Left ventricle myocardium inferior (tissue), 1 donor: ENCODE measurements around the gene OR2T1. TPM values are rescaled to one million over a fixed set of nuclear protein-coding genes. Genes with fewer than 3 reads are reported as not detected.
"Not testable (repeated sequence)": the region's sequence is repeated elsewhere in the genome, so short reads cannot be mapped to it uniquely, and the experiment has no call there.

Experiments used
- DNase-seq: peaks from one replicate; pipeline ENCODE4 v3.0.0-alpha.2; 2020
- H3K27ac ChIP-seq: fragments of 200-600 bp; replicated peaks from 2 replicates; pipeline ENCODE4 v1.8.0; 2021
- H3K27me3 ChIP-seq: fragments of 200-600 bp; 2 replicates; pipeline ENCODE4 v1.8.0; 2021; ENCODE audit warnings: low read depth
- H3K36me3 ChIP-seq: fragments of 200-600 bp; 2 replicates; pipeline ENCODE4 v1.8.0; 2021
- H3K4me1 ChIP-seq: fragments of 200-600 bp; 2 replicates; pipeline ENCODE4 v1.8.0; 2021
- H3K4me3 ChIP-seq: fragments of 200-600 bp; 2 replicates; pipeline ENCODE4 v1.8.0; 2021; ENCODE audit warnings: mild to moderate bottlenecking, moderate library complexity
- H3K9me3 ChIP-seq: fragments of 200-600 bp; replicated peaks from 2 replicates; pipeline ENCODE4 v1.8.0; 2021
- intact Hi-C: fragments of 100-400 bp; cut with micrococcal nuclease; formaldehyde crosslinking; loops from one replicate; pipeline ENCODE4 v1.11.0; 2022
- total RNA-seq: library from RNA; stranded (reverse); fragmentation: NEBNext Ultra II Directional; extraction: Animal tissue kit (Norgen Biotek cat#: 25700); gene quantifications from one replicate; pipeline ENCODE4 v1.2.1, GENCODE V29; 2021
- donor health status: DM: no; HTN: yes; CAD: no; lungs with severe emphysema.

Gene OR2T1
- total RNA-seq, 1 donor from 2014 or later = not detected

DNA sequence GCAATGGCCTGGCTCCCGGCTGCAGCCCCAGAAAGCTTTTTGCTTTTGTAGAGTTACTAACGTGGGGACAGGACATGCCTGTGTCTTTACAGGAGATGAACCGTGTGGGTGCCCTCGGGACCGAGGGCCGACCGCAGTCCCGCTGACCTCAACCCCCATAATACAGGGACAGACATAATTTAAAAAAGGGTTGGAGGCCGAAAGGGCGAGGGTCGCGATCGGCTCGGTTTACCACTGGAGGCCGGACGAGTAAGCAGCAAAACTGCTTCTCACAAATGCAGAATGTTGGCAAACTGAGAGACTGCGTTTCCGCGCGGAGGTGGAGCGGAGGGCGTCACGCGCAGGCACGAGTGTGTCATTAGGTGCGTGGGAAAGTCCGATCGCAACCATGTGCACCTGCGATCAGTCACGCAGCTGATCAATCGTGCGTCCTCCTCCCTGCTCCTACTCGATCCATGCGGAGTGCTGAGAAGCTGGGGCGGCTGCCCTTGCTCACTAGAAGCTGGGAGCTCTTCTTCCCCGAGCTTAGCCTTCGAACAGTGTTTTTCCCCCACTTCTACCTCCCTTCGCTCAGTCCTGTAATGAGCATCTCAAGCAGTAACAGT, 31.1 kb downstream of the OR2T1 start:
- H3K27me3 ChIP-seq, H3K36me3 ChIP-seq, intact Hi-C loops, DNase-seq, H3K9me3 ChIP-seq, H3K27ac ChIP-seq, H3K4me1 ChIP-seq, H3K4me3 ChIP-seq: not testable (repeated sequence)

DNA sequence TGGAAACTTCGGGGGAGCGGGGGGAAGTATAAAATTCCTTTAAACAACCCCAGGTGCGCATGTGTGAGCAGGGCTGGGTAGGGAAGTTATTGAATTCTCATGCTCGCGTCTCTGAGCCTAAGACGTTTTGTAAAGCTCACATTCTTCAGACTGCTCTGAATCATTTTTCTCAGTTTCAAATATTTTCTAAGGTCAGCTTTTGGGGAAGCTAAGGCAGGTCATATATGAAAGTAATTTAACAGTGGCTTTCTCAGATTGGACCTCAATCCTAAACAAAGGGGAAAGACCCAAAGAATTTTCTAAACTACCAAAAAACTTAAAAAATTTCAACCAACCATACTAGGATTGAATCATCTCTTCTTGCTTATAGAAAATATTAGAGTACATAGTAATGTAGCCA, 32.1 kb downstream of the OR2T1 start:
- H3K9me3 ChIP-seq, intact Hi-C loops: not testable (repeated sequence)

DNA sequence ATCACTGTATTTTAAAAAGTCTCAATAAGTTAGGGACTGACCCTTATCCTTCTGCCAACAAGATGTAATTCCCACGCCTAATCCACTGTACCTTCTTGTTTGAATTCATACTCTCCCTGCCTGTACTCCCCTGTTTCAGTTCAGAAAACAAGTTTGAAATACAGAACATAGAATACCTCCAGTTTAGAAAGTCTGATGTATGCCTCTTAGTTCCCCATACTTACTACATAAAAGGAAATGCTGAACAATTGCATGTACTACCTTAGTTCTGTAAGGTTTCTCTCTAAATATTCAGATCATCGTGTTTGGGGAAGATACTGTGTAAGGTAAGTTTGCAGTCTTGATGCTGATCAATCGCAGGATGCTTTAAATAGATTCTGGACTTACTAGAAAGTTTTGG, 33.5 kb downstream of the OR2T1 start:
- H3K27me3 ChIP-seq, H3K36me3 ChIP-seq, H3K27ac ChIP-seq, H3K4me3 ChIP-seq, intact Hi-C loops, H3K9me3 ChIP-seq, DNase-seq, H3K4me1 ChIP-seq: not testable (repeated sequence)

More for the DNA sequence above, 32.1 kb downstream of the OR2T1 start:
- H3K4me1 ChIP-seq, H3K27me3 ChIP-seq, DNase-seq, H3K27ac ChIP-seq, H3K4me3 ChIP-seq, H3K36me3 ChIP-seq: not testable (repeated sequence)

DNA sequence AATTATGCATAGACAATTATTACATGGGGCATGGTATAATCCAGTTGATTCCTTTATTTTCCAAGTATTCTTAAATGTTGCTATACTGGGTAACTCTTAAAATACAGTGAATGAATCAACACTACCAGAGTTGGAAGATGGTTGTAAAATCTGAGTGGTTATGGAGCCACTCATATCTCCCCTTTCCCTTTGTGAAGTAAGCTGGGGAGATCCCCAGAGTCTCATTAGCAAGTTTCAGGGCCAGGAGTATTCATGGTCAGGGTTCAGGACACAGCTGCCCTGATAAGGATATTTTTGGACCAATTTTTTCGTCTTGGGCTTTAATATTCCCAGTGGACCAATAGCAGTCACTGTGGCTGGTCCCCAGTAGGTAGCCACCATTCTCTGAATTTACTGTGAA, 35.8 kb downstream of the OR2T1 start:
- H3K27me3 ChIP-seq, H3K36me3 ChIP-seq, intact Hi-C loops, H3K9me3 ChIP-seq, H3K4me1 ChIP-seq, DNase-seq, H3K27ac ChIP-seq, H3K4me3 ChIP-seq: not testable (repeated sequence)

DNA sequence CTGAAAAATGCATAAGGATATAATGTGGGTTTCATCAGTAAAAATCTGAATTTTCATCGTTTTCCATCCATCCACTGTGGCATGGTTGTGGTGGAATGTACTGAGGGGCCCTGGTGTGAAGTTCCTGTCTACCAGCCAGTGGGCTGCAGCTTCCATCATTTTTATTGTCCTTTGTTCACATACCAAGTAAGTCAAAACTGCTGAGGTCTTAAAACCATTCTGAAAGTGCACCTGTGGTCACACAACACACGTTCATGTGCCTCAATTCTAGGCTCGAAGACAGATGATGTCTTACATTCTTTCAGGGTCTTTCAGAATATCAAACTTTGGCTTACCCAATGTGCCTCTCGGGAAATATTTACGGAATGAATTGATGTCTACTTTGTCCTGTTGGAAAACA, 36.4 kb downstream of the OR2T1 start:
- H3K4me1 ChIP-seq, intact Hi-C loops, H3K4me3 ChIP-seq, DNase-seq, H3K27ac ChIP-seq, H3K9me3 ChIP-seq, H3K36me3 ChIP-seq, H3K27me3 ChIP-seq: not testable (repeated sequence)

DNA sequence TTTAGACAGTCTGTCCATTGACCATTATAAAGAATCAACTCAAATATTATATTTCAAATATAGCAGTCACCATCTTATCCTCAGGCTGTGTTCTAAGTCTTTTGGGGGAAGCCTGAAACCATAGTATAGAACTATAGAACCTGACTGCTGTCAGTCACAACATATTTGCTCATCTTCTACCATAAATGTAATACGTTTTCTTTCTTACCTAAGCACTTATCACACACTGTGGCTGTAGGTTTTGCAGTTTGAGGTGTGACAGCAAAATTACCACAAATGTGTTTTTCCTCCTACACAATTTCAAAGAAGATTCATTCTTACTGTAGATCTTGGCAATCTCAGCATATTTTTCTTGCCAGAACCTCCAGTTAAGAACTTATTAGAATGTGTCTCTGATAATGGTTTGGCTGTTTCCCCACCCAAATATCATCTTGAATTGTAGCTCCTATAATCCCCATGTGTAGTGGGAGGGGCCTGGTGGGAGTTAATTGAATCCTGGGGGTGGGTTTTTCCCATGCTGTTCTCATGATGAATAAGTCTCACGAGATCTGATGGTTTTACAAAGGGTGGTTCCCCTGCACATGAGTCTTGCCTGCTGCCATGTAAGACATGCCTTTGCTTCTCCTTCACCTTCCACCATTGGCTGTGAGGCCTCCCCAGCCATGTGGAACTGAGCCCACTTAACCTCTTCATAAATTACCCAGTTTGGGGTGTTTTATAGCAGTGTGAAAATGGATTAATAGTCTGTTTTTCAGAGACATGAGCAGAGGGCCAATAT, 39.8 kb downstream of the OR2T1 start:
- H3K27me3 ChIP-seq, intact Hi-C loops, H3K4me3 ChIP-seq, H3K36me3 ChIP-seq, DNase-seq, H3K27ac ChIP-seq, H3K9me3 ChIP-seq, H3K4me1 ChIP-seq: not testable (repeated sequence)

DNA sequence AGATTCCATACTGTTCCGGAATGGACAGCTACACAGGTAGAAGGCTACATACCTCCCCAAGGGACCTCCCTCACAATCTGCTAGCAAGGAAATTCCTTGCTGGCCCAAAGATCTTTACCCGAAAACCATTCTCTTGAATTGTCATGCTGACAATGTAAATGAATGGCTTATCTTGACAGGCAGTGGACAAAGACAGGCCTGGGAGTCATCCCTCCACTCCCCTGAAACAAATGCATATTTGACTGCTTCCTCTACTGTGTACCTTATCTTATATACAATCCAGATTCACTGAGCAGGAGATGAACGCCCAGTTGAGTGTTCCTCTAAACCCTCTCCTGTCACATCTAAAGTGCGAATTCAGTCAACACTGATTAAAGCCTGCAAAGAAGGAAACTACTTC, 41.8 kb downstream of the OR2T1 start:
- H3K27me3 ChIP-seq, H3K4me3 ChIP-seq, H3K9me3 ChIP-seq, H3K27ac ChIP-seq, H3K4me1 ChIP-seq, H3K36me3 ChIP-seq, intact Hi-C loops, DNase-seq: not testable (repeated sequence)

DNA sequence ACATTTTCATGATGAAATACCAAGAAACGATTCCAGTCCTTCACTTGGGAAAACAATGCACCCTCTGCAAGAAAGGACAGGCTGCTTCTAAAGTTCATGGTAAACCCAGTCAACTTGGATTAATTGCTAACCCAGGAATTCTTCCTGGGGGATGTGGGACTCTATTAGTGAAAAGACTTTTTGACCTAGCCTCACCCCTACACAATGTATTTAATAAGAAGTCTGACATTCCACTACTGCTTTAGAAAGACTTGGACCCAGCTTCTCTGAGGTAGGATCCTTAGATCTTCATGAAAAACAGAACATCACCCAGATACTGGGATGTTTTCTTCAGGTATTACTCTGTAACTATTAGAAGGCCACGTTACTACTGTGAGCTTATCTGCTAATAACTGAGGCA, 42.6 kb downstream of the OR2T1 start, which contains the start of gene OR2T2:
OR2T2 (plus strand) TSS at position 239 of the 400 bp plus-strand sequence. CDS start 7,161 bp downstream, outside the sequence.
- intact Hi-C loops = not testable (repeated sequence)

DNA sequence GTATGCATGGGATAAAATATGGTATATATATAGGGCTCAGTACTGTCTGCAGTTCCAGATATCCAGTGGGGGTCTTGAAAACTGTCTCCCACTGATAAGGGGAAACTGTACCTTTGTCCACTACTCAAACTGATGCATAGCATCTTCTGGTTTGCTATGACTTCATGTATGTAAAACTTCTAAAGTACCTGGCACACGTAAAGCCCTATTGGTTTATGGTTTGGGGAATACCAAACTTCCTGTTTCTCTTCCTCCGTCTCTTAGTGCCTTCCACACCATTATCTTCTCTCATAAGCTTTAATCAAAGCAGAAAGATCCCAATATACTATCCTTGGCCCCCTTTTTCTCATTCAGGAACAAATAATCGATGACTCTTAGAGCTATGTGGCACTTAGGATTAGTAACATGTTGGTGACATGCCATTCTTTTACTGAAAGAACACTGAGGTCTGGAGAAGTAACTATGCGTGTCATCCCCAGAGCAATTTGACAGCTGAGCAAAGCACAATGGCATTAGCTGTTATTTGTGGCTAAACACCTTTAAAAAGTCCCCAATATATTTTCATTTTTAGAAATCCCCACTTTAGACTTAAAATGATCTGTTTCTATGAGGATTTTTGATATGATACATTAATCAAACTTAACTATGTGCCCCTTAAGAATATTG, 45.7 kb downstream of the OR2T1 start:
- intact Hi-C loops, H3K9me3 ChIP-seq, H3K27ac ChIP-seq, H3K27me3 ChIP-seq, H3K4me3 ChIP-seq, H3K4me1 ChIP-seq, DNase-seq, H3K36me3 ChIP-seq: not testable (repeated sequence)

More for the DNA sequence above, 42.6 kb downstream of the OR2T1 start, which contains the start of gene OR2T2:
- H3K27me3 ChIP-seq, H3K27ac ChIP-seq, H3K9me3 ChIP-seq, H3K4me1 ChIP-seq, DNase-seq, H3K4me3 ChIP-seq, H3K36me3 ChIP-seq: not testable (repeated sequence)

DNA sequence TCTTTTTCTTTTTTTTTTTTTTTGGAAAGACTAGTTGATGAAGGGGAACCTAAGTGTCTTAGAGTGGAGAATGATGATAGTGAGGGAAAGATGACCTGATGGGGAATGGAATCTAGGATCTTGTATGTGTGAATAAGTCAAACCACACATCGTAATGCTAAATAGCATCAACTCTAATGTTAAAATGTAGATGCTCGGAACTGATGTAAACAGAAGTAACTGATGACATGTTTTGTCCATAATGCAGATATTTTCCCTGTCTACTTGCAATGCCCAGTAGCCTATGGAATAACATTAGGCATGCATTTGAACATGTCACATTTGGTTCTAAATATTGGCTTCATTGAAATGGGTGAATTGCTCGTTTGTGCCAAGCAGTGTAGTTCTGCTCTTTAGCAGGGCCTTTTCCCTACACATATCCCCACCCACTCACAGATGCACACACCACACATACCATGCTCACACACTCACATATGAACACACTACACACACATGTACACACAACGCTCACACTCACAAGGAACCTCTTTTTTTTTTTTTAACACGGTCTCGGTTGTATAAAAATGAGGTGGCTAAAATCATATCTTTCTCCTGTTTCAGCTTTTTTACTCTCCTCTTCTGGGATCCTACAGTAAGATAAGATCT, 47.1 kb downstream of the OR2T1 start:
- DNase-seq, H3K4me1 ChIP-seq: not testable (repeated sequence)

DNA sequence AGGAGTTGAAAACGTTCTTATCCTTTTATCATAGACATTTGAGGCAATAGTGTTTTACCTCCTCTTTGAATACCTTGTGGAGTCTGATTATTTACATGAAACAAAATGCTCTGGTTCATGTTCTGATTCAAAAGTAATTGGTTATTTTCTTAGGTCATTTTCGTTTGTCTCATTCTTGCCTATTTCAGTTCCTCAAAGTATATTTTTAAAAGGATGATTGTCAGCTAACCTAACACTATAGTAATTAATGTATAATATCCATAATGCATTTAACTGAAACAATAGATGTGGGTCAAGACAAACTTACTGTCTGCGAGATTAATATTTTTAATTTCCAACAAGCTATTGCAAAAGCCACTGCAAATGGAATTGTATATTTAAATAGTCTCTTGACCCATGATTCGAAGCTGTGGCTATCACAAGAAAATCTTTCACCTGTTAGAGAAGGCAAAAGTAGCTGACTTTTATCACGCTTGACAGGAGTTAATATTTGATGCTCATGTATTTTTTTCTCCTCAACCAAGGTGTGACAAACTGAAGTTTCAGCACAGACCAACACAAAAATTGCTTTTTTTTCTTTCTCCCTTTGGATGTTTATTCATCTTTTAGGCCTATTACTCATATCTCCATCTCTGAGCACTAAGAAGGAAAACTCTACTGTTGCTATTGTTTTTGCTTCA, 47.8 kb downstream of the OR2T1 start:
- intact Hi-C loops, H3K27me3 ChIP-seq, H3K27ac ChIP-seq, H3K4me3 ChIP-seq, H3K36me3 ChIP-seq, DNase-seq, H3K4me1 ChIP-seq, H3K9me3 ChIP-seq: not testable (repeated sequence)

More for the DNA sequence above, 47.1 kb downstream of the OR2T1 start:
- H3K9me3 ChIP-seq, H3K36me3 ChIP-seq, H3K4me3 ChIP-seq, intact Hi-C loops, H3K27ac ChIP-seq, H3K27me3 ChIP-seq: not testable (repeated sequence)

DNA sequence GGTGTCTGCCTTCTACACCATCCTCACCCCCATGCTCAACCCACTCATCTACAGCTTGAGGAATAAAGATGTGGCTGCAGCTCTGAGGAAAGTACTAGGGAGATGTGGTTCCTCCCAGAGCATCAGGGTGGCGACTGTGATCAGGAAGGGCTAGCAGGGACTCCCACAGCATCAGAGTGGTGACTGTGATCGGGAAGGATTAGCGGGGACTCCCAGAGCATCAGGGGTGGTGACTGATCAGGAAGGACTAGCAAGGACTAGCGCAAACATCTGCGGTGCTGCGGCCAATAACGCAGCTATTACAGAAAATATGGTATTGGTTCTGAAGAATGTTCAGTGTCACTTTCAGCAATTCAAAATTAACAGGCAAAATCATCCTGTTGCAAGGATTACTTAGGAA, 50.8 kb downstream of the OR2T1 start:
- H3K27me3 ChIP-seq, H3K4me3 ChIP-seq, DNase-seq, intact Hi-C loops, H3K9me3 ChIP-seq, H3K27ac ChIP-seq, H3K36me3 ChIP-seq, H3K4me1 ChIP-seq: not testable (repeated sequence)

DNA sequence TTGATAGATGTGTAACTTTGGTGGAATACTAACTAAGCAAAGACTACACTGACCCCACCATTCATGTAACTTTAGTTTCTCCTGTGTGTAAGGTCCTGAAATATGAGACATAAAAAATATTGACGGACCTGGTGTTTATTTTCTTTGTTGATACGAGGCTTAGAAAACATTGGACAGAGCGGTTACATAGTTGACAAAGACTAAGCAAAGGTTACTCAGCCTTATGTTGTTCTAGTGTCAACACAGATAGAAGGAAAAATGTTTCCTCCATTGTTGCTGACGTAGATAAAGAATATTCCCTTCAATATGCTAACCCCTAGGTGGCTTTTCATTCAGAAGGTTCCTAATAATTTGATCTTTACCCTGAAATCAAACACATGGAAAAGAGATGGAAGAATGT, 52.2 kb downstream of the OR2T1 start:
- H3K9me3 ChIP-seq, H3K36me3 ChIP-seq, H3K4me3 ChIP-seq, H3K4me1 ChIP-seq, H3K27me3 ChIP-seq, DNase-seq, H3K27ac ChIP-seq, intact Hi-C loops: not testable (repeated sequence)
